ENCODE data around the gene PLXNA2. TPM values are rescaled to one million over a fixed set of nuclear protein-coding genes. Genes with fewer than 3 reads are reported as not detected.

Gene PLXNA2
- total and polyA plus RNA-seq, 2 donors (not counting 1 experiment from before 2014, with no cell fraction given), result 0.31 to 1.2 TPM

DNA sequence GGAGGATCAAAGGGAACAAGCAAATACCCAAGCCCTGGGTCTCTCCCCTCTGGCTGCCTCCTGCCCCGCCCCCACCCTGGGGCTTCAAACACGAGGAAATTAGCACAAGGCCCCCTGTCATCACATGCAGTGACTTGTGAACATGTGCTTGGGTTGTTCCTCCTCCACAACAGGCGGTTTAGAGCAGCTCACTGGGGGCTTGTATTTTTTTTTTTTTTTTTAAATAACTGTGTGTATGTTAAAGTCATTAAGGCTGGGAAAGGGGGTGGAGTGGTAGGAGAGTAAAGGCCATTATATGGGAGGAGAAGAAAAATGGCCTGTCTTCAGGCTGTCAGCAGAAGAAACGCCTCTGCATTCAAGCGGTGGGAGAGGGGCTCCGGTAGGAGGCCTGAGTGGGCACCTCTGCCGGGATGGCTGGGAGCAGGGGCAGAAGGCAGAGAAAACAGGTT lies 64.2 kb downstream of the PLXNA2 start:
- CTCF ChIA-PET, result no interaction called here
- Mint-ChIP-seq H3K27me3 (peaks cover 7% of the 10 kb centered on the region), H3K27ac (no peak overlapping the region), H3K9me3 (ENCODE audit: insufficient read depth) (no peaks in the 10 kb centered on the region), H3K4me1 (no peaks in the 10 kb centered on the region), H3K4me3 (no peak overlapping the region)
- no peaks in the 10 kb centered on the region for H3K4me1 ChIP-seq (ENCODE audit: control insufficient read depth in 2 of 2, insufficient read depth in 2 of 2, low read length in 2 of 2)
- intact Hi-C loops (cut with micrococcal nuclease), result no loop called here
- peaks cover 0 to 7% (median 0%) of the 10 kb centered on the region in 4 experiments for H3K27me3 ChIP-seq (replicated peaks in 1 of 4; ENCODE audit: control extremely low read depth in 1 of 4, control insufficient read depth in 3 of 4, insufficient read depth in 4 of 4, low read length in 3 of 4)
- H3K36me3 ChIP-seq (replicated peaks in 1 of 2; ENCODE audit: control extremely low read depth in 1 of 2, control insufficient read depth in 1 of 2, extremely low read depth in 1 of 2, insufficient read depth in 2 of 2, low read length in 1 of 2), result no peaks in the 10 kb centered on the region
- no peak overlapping the region for H2AFZ ChIP-seq (ENCODE audit: insufficient read depth, low read depth, low read length, poor library complexity, severe bottlenecking)
- no peak overlapping the region for H3K4me3 ChIP-seq (ENCODE audit: control extremely low read depth in 1 of 5, extremely low read depth in 1 of 5, insufficient read depth in 1 of 5, low read depth in 2 of 5, low read length in 4 of 5)
- H3K9ac ChIP-seq (ENCODE audit: low read length), result no peak overlapping the region
- WGBS (ENCODE audit: insufficient coverage), result 93% methylated on average over 5 of the region's 7 CpGs
- ATAC-seq (ENCODE audit: low read depth) (no peak), DNase-seq (no peak)
- H3K27ac ChIP-seq (ENCODE audit: low read length in 2 of 2), result no peak overlapping the region
- H3K4me2 ChIP-seq (replicated peaks; ENCODE audit: low read depth, low read length, poor library complexity, severe bottlenecking), result no peak overlapping the region
- POLR2A ChIA-PET, result no interaction called here
- no peaks in the 10 kb centered on the region for H3K9me3 ChIP-seq (ENCODE audit: control extremely low read depth in 1 of 3, control insufficient read depth in 2 of 3, insufficient read depth in 1 of 3, low read length in 2 of 3)
- H4K20me1 ChIP-seq (ENCODE audit: control insufficient read depth, insufficient read depth, low read length, poor library complexity, severe bottlenecking), result no peaks in the 10 kb centered on the region
- H3K79me2 ChIP-seq (ENCODE audit: control insufficient read depth, insufficient read depth, low read length), result no peaks in the 10 kb centered on the region
- no peak for TF ChIP-seq EZH2 (IDR thresholded peaks at IDR 0.05; ENCODE audit: borderline replicate concordance, insufficient read depth, low read depth, low read length, poor library complexity, severe bottlenecking)
- TF ChIP-seq, protein P1, sequence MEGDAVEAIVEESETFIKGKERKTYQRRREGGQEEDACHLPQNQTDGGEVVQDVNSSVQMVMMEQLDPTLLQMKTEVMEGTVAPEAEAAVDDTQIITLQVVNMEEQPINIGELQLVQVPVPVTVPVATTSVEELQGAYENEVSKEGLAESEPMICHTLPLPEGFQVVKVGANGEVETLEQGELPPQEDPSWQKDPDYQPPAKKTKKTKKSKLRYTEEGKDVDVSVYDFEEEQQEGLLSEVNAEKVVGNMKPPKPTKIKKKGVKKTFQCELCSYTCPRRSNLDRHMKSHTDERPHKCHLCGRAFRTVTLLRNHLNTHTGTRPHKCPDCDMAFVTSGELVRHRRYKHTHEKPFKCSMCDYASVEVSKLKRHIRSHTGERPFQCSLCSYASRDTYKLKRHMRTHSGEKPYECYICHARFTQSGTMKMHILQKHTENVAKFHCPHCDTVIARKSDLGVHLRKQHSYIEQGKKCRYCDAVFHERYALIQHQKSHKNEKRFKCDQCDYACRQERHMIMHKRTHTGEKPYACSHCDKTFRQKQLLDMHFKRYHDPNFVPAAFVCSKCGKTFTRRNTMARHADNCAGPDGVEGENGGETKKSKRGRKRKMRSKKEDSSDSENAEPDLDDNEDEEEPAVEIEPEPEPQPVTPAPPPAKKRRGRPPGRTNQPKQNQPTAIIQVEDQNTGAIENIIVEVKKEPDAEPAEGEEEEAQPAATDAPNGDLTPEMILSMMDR (IDR thresholded peaks at IDR 0.05), result no peak

DNA sequence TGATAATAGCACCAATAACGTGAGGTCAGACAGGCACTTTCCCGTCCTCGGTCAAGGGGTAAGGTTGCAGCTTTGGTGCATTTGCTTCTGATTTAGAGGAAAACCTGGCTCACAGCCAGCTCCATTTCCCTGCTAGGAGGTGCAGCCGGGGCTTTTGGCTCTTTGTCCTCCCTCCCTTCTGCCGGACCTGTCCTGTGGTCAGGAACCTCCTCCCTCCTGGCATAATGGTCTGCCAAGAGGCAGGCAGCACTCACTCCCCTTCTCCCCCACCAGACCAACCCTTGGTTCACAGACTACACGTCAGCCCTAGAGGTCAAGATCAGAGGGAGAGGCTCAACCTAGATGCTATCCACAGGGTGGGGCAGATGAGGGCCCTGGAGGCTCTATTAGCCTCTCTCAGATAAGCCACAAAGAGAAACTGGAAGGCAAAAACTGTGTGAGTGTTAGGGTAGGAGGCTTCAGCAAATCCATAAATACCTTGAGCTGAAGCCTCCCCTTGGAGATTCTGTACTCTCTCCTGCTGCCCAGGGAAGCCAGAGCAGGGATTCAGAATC lies 64.8 kb downstream of the PLXNA2 start:
- Histone ChIP-seq H3K4me2 (replicated peaks; ENCODE audit: low read depth, low read length, poor library complexity, severe bottlenecking) (no peak overlapping the region), H3K9me3 (ENCODE audit: control extremely low read depth in 1 of 3, control insufficient read depth in 2 of 3, insufficient read depth in 1 of 3, low read length in 2 of 3) (no peaks in the 10 kb centered on the region), H2AFZ (ENCODE audit: insufficient read depth, low read depth, low read length, poor library complexity, severe bottlenecking) (no peak overlapping the region), H4K20me1 (ENCODE audit: control insufficient read depth, insufficient read depth, low read length, poor library complexity, severe bottlenecking) (no peaks in the 10 kb centered on the region), H3K27me3 (replicated peaks in 1 of 4; ENCODE audit: control extremely low read depth in 1 of 4, control insufficient read depth in 3 of 4, insufficient read depth in 4 of 4, low read length in 3 of 4) (peaks cover 0 to 7% (median 0%) of the 10 kb centered on the region in 4 experiments), H3K79me2 (ENCODE audit: control insufficient read depth, insufficient read depth, low read length) (no peaks in the 10 kb centered on the region), H3K4me3 (ENCODE audit: control extremely low read depth in 1 of 5, extremely low read depth in 1 of 5, insufficient read depth in 1 of 5, low read depth in 2 of 5, low read length in 4 of 5) (no peak overlapping the region), H3K4me1 (ENCODE audit: control insufficient read depth in 2 of 2, insufficient read depth in 2 of 2, low read length in 2 of 2) (no peaks in the 10 kb centered on the region), H3K27ac (ENCODE audit: low read length in 2 of 2) (no peak overlapping the region), H3K36me3 (replicated peaks in 1 of 2; ENCODE audit: control extremely low read depth in 1 of 2, control insufficient read depth in 1 of 2, extremely low read depth in 1 of 2, insufficient read depth in 2 of 2, low read length in 1 of 2) (no peaks in the 10 kb centered on the region), H3K9ac (ENCODE audit: low read length) (no peak overlapping the region)
- WGBS (ENCODE audit: insufficient coverage), result 94% methylated on average over 4 of the region's 6 CpGs
- no peak overlapping the region for H3K27ac Mint-ChIP-seq
- TF ChIP-seq, protein P1 (IDR thresholded peaks at IDR 0.05), result no peak
- TF ChIP-seq EZH2 (IDR thresholded peaks at IDR 0.05; ENCODE audit: borderline replicate concordance, insufficient read depth, low read depth, low read length, poor library complexity, severe bottlenecking), result no peak
- no peaks in the 10 kb centered on the region for H3K9me3 Mint-ChIP-seq (ENCODE audit: insufficient read depth)
- ATAC-seq (ENCODE audit: low read depth) (no peak), DNase-seq (no peak)
- H3K27me3 Mint-ChIP-seq, result peaks cover 7% of the 10 kb centered on the region
- H3K4me1 Mint-ChIP-seq, result no peaks in the 10 kb centered on the region
- CTCF ChIA-PET, result no interaction called here
- intact Hi-C loops (cut with micrococcal nuclease), result no loop called here
- POLR2A ChIA-PET, result no interaction called here
- H3K4me3 Mint-ChIP-seq, result no peak overlapping the region
